OCI-LY7 (cell line): ENCODE data around the gene ATP2C2. TPM values are rescaled to one million over a fixed set of nuclear protein-coding genes. Genes with fewer than 3 reads are reported as not detected.

Experiments
- BruUV-seq: library from RNA; stranded (reverse); fragments of 400-500 nt; replicated peaks from 2 replicates; lab custom pipeline; 2021; lab: Mats Ljungman, UMichigan
- CTCF ChIA-PET: fragments of 300-600 bp; sonication (Branson Sonifier 250); formaldehyde crosslinking; loops from one replicate; lab custom pipeline; 2022; ENCODE audit warnings: antibody characterized with exemption; ENCODE audit not compliant: unreplicated experiment; lab: Charles Lee
- POLR2A ChIA-PET: fragments of 300-600 bp; sonication (Branson Sonifier 250); formaldehyde crosslinking; loops from one replicate; lab custom pipeline; 2022; ENCODE audit warnings: antibody characterized with exemption; lab: Charles Lee
- DNase-seq: peaks from one replicate; pipeline ENCODE4 v3.0.0-alpha.2; 2015; ENCODE audit warnings: low spot score
- H2AFZ ChIP-seq: fragments of 200-600 bp; sonication (generic), shearing (Covaris generic); 2 replicates; pipeline ENCODE4 v1.6.1; 2014; ENCODE audit warnings: mild to moderate bottlenecking, antibody characterized with exemption, low read length, moderate library complexity
- H3K27ac ChIP-seq: fragments of 200-600 bp; sonication (generic); 2 replicates; pipeline ENCODE4 v1.5.1; 2014; ENCODE audit warnings: mixed run types, low read depth, mild to moderate bottlenecking, moderate library complexity, low read length, inconsistent platforms; ENCODE audit not compliant: poor library complexity, severe bottlenecking
- H3K36me3 ChIP-seq: fragments of 200-600 bp; sonication (generic); 2 replicates; pipeline ENCODE4 v1.6.1; 2014; ENCODE audit warnings: mild to moderate bottlenecking, antibody characterized with exemption, low read length, moderate library complexity, mixed read lengths; ENCODE audit not compliant: insufficient read depth
- H3K4me1 ChIP-seq: fragments of 200-600 bp; sonication (generic); 2 replicates; pipeline ENCODE4 v1.5.1; 2014; ENCODE audit warnings: mild to moderate bottlenecking, low read length; ENCODE audit not compliant: insufficient read depth, poor library complexity, severe bottlenecking
- H3K4me2 ChIP-seq: fragments of 200-600 bp; sonication (generic); 2 replicates; pipeline ENCODE4 v1.6.1; 2014; ENCODE audit warnings: mild to moderate bottlenecking, low read length
- H3K4me3 ChIP-seq: fragments of 200-600 bp; sonication (generic); 2 replicates; pipeline ENCODE4 v1.5.1; 2014; ENCODE audit warnings: mild to moderate bottlenecking, low read depth, low read length; ENCODE audit not compliant: poor library complexity, severe bottlenecking
- H3K79me2 ChIP-seq: fragments of 200-600 bp; sonication (generic); 2 replicates; pipeline ENCODE4 v1.6.1; 2016; ENCODE audit warnings: low read depth, mild to moderate bottlenecking, low read length, moderate library complexity, mixed read lengths; ENCODE audit not compliant: insufficient read depth
- H3K9me2 ChIP-seq: fragments of 200-600 bp; sonication (generic); 2 replicates; pipeline ENCODE4 v1.6.1; 2016; ENCODE audit warnings: mild to moderate bottlenecking, low read length, mixed read lengths; ENCODE audit not compliant: insufficient read depth
- H3K9me3 ChIP-seq: fragments of 200-600 bp; sonication (generic); 2 replicates; pipeline ENCODE4 v1.6.1; 2014; ENCODE audit warnings: mild to moderate bottlenecking, mixed run types, low read length, mixed read lengths
- H4K20me1 ChIP-seq: fragments of 200-600 bp; sonication (generic); 2 replicates; pipeline ENCODE4 v1.6.1; 2014; ENCODE audit warnings: mild to moderate bottlenecking, antibody characterized with exemption, low read length, moderate library complexity, mixed read lengths; ENCODE audit not compliant: insufficient read depth
- EZH2phosphoT487 ChIP-seq: fragments of 200-600 bp; sonication (generic); IDR thresholded peaks from 2 replicates; pipeline ENCODE4 v1.6.1; 2018; ENCODE audit warnings: low read depth, borderline replicate concordance, mild to moderate bottlenecking, mixed run types, antibody characterized with exemption, low read length, moderate library complexity, mixed read lengths
- intact Hi-C: fragments of 100-400 bp; cut with micrococcal nuclease; formaldehyde crosslinking; loops from one replicate; pipeline ENCODE4 v1.10.0; 2022; ENCODE audit not compliant: unreplicated experiment
- total RNA-seq, 2 experiments: library from RNA; depleted of rRNA in 1 of 2; stranded (reverse); fragments of >200 nt in 1 of 2; shearing (Covaris generic) in 1 of 2; gene quantifications; 2 replicates each; pipeline ENCODE4 v1.2.3, GENCODE V29; 2014 to 2022
- TF ChIP-seq, protein P1 (sequence below): fragments of 200-600 bp; sonication (generic); conservative IDR thresholded peaks from 2 replicates; pipeline ENCODE4 v1.5.1; 2014; ENCODE audit warnings: mild to moderate bottlenecking, antibody characterized with exemption, low read length, moderate library complexity, mixed read lengths

ATP2C2 gene
- total RNA-seq, 2 experiments from 2014 or later = 0.66 TPM; not detected in 1

GRCh38 chr16:84511180-84511800 is 143.0 kb downstream of the ATP2C2 start:
- POLR2A ChIA-PET = interaction anchor here (0.6 to 1.4 kb wide), 3 partner anchors 87 to 190 kb away, joined by 3 to 8 read pairs (median 4); no protein-coding TSS in a partner anchor
- no peak for TF ChIP-seq EZH2phosphoT487
- TF ChIP-seq, protein P1, sequence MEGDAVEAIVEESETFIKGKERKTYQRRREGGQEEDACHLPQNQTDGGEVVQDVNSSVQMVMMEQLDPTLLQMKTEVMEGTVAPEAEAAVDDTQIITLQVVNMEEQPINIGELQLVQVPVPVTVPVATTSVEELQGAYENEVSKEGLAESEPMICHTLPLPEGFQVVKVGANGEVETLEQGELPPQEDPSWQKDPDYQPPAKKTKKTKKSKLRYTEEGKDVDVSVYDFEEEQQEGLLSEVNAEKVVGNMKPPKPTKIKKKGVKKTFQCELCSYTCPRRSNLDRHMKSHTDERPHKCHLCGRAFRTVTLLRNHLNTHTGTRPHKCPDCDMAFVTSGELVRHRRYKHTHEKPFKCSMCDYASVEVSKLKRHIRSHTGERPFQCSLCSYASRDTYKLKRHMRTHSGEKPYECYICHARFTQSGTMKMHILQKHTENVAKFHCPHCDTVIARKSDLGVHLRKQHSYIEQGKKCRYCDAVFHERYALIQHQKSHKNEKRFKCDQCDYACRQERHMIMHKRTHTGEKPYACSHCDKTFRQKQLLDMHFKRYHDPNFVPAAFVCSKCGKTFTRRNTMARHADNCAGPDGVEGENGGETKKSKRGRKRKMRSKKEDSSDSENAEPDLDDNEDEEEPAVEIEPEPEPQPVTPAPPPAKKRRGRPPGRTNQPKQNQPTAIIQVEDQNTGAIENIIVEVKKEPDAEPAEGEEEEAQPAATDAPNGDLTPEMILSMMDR = peak; percentile 98
- Histone ChIP-seq H3K4me2 (peak overlapping the region; percentile 76), H3K79me2 (no peaks in the 10 kb centered on the region), H3K9me3 (no peaks in the 10 kb centered on the region), H3K4me3 (peak overlapping the region; percentile 50), H4K20me1 (no peaks in the 10 kb centered on the region), H2AFZ (peak overlapping the region; percentile 38), H3K36me3 (no peaks in the 10 kb centered on the region), H3K27ac (no peak overlapping the region), H3K9me2 (no peaks in the 10 kb centered on the region), H3K4me1 (peaks cover 59% of the 10 kb centered on the region)
- BruUV-seq = no TSS peak
- CTCF ChIA-PET = interaction anchor here (0.8 to 1.5 kb wide), 5 partner anchors 87 to 215 kb away, joined by 3 to 9 read pairs (median 5); no protein-coding TSS in a partner anchor
- intact Hi-C loops = loop anchor here (1.0 kb wide), 2 partner anchors 111 to 215 kb away; no protein-coding TSS in a partner anchor
- DNase-seq = peak; percentile 86

GRCh38 chr16:84511831-84512230 is 143.5 kb downstream of the ATP2C2 start:
- Histone ChIP-seq H3K9me3 (no peaks in the 10 kb centered on the region), H3K4me3 (no peak overlapping the region), H4K20me1 (no peaks in the 10 kb centered on the region), H3K27ac (no peak overlapping the region), H3K4me2 (peak overlapping the region; percentile 76), H3K79me2 (no peaks in the 10 kb centered on the region), H3K36me3 (no peaks in the 10 kb centered on the region), H3K4me1 (peaks cover 54% of the 10 kb centered on the region), H3K9me2 (no peaks in the 10 kb centered on the region), H2AFZ (peak overlapping the region; percentile 38; the same call in 1 of the 2 replicates)
- TF ChIP-seq, protein P1 = no peak
- no peak for TF ChIP-seq EZH2phosphoT487
- ChIA-PET POLR2A (no interaction called here), CTCF (interaction anchor here (1.5 kb wide), 2 partner anchors 87 to 88 kb away, joined by 3 to 6 read pairs; no protein-coding TSS in a partner anchor)
- no peak for DNase-seq
- intact Hi-C loops = loop anchor here (1.0 kb wide), 2 partner anchors 110 to 214 kb away; no protein-coding TSS in a partner anchor
- BruUV-seq = no TSS peak
